ENCODE results near the gene PARD6A. TPM values are rescaled to one million over a fixed set of nuclear protein-coding genes. Genes with fewer than 3 reads are reported as not detected.

The PARD6A gene
- total RNA-seq, 1 donor from 2014 or later = 18.7 TPM

- Mint-ChIP-seq H3K4me1 (ENCODE audit: low read depth, unreplicated experiment) (peaks cover 3% of the 10 kb centered on the region), H3K4me3 (ENCODE audit: unreplicated experiment) (peak overlapping the region; percentile 85), H3K36me3 (ENCODE audit: unreplicated experiment) (peaks cover 5% of the 10 kb centered on the region), H3K9me3 (ENCODE audit: unreplicated experiment) (peaks cover 8% of the 10 kb centered on the region), H3K27me3 (ENCODE audit: unreplicated experiment) (peaks cover 16% of the 10 kb centered on the region), H3K27ac (ENCODE audit: unreplicated experiment) (no peak overlapping the region)
- DNase-seq = no peak
- TF ChIP-seq CTCF (IDR thresholded peaks at IDR 0.05; ENCODE audit: partially characterized antibody, unreplicated experiment) = no peak
Measured at GRCh38 chr16:67658849-67659674, 1.7 kb upstream of the PARD6A start.

DNA sequence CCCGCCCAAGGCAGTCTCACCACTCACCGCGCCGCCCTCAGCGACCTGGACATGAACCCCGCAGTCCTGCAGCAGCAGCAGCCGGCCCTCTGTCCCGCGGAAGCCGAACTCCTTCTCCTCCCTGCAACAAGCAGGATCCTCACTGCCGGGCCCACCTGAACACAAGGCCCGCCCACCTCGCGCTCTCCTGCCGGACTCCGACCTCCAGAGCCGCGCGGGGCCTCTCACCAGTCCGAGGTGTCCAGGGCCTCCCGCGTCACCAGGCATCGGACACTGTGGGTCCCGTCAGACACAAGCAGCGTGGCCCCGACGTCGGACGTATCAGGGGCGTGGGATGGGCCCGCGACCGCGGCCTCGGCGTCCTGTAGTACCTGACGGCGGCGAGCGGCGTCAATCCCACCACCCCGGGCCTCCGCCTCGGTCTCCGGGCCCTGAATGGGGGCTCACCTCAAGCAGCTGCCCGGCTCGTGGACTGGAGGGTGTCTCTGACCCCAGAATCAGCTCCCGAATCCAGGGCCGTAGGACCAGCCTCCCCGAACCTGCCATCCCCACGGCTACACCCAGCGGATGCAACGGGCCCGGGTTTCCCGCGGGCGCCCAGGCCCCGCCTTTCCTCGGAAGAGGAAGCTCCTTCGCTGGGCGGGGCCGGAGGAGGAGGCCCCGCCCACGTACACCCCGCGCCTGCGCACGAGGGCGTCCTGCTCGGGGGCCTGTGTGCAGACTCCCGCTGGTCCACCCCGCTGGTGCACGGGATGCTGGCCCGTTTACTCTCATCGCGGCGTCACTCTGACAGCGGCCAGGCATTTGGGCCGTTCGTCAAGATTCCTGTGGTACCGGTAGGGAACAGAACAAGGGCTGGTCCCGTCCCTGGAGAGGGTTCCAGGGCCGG is 841 bp upstream of the PARD6A start, which contains the start of gene ACD:
Gene ACD, minus strand, starts transcription at position 586 of the 889 bp plus-strand sequence. Its CDS starts 40 bp downstream, at position 546.
- Mint-ChIP-seq H3K27me3 (ENCODE audit: unreplicated experiment) (peaks cover 21% of the 10 kb centered on the region), H3K4me1 (ENCODE audit: low read depth, unreplicated experiment) (peaks cover 11% of the 10 kb centered on the region), H3K27ac (ENCODE audit: unreplicated experiment) (peak within 1 kb of the TSS; percentile 82), H3K9me3 (ENCODE audit: unreplicated experiment) (peaks cover 8% of the 10 kb centered on the region), H3K4me3 (ENCODE audit: unreplicated experiment) (peak within 1 kb of the TSS; percentile 95), H3K36me3 (ENCODE audit: unreplicated experiment) (peaks cover 5% of the 10 kb centered on the region)
- no peak for TF ChIP-seq CTCF (IDR thresholded peaks at IDR 0.05; ENCODE audit: partially characterized antibody, unreplicated experiment)
- DNase-seq = peak; percentile 89

- H3K27me3 Mint-ChIP-seq (ENCODE audit: unreplicated experiment) = peaks cover 20% of the 10 kb centered on the region
- no peak for TF ChIP-seq CTCF (IDR thresholded peaks at IDR 0.05; ENCODE audit: partially characterized antibody, unreplicated experiment)
- peak overlapping the region; percentile 95 for H3K4me3 Mint-ChIP-seq (ENCODE audit: unreplicated experiment)
- peak overlapping the region; percentile 75 for H3K27ac Mint-ChIP-seq (ENCODE audit: unreplicated experiment)
- no peaks in the 10 kb centered on the region for H3K36me3 Mint-ChIP-seq (ENCODE audit: unreplicated experiment)
- peak; percentile 59 for DNase-seq
- H3K9me3 Mint-ChIP-seq (ENCODE audit: unreplicated experiment) = peaks cover 7% of the 10 kb centered on the region
- H3K4me1 Mint-ChIP-seq (ENCODE audit: low read depth, unreplicated experiment) = peaks cover 14% of the 10 kb centered on the region
Measured at GRCh38 chr16:67661101-67661761, 471 bp downstream of the PARD6A start.

GRCh38 chr16:67661886-67662652 is 1.3 kb downstream of the PARD6A start:
- no peak for TF ChIP-seq CTCF (IDR thresholded peaks at IDR 0.05; ENCODE audit: partially characterized antibody, unreplicated experiment)
- peaks cover 14% of the 10 kb centered on the region for H3K4me1 Mint-ChIP-seq (ENCODE audit: low read depth, unreplicated experiment)
- H3K4me3 Mint-ChIP-seq (ENCODE audit: unreplicated experiment) = peak overlapping the region; percentile 95
- DNase-seq = no peak
- peaks cover 8% of the 10 kb centered on the region for H3K9me3 Mint-ChIP-seq (ENCODE audit: unreplicated experiment)
- no peaks in the 10 kb centered on the region for H3K36me3 Mint-ChIP-seq (ENCODE audit: unreplicated experiment)
- H3K27ac Mint-ChIP-seq (ENCODE audit: unreplicated experiment) = peak overlapping the region; percentile 17
- H3K27me3 Mint-ChIP-seq (ENCODE audit: unreplicated experiment) = peaks cover 21% of the 10 kb centered on the region
